HG03025 (cell line): ENCODE results near the gene PHACTR4.
"Not testable (repeated sequence)": the region's sequence is repeated elsewhere in the genome, so short reads cannot be mapped to it uniquely, and the experiment has no call there.

Experiments
- ATAC-seq: cut with Tn5 transposase; IDR thresholded peaks from one replicate; pipeline ENCODE4 v1.9.1; 2021; ENCODE audit warnings: mild to moderate bottlenecking, moderate library complexity; ENCODE audit not compliant: unreplicated experiment, low FRiP score

PHACTR4 gene

DNA sequence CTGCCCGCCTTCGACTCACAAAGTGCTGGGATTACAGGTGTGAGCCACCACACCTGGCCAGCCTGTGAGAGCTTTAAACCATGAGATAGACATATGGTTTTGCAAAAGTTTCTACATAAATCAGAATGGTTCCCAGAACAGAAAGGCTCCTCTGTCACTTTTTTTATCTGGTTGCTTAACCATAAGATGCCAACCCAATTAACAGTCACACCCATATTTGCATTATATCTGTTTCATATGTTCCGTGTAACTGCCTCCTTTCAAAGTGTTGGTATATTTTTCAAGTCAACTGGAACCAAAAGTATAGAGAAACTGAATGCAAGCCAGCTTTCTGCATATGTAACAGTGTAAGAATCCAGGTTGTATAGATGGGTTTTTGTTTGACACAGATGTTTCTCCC is 112.6 kb downstream of the PHACTR4 start:
- no peak for ATAC-seq

DNA sequence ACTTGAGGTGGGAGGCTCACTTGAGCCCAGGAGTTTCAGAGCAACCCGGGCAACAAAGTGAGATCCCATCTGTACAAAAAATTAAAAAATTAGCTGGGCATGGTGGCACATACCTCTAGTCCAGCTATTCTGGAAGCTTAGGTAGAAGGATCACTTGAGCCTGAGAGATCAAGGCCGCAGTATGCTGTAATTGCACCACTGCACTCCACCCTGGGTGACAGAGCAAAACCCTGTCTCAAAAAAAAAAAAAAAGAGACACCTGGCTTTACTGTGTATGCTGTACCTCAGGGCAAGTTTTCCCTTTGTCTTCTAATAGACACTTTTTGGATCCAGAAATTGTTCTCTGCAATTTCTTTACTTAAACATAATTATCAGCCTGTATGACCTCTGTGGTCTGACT is 113.2 kb downstream of the PHACTR4 start:
- ATAC-seq = no peak

DNA sequence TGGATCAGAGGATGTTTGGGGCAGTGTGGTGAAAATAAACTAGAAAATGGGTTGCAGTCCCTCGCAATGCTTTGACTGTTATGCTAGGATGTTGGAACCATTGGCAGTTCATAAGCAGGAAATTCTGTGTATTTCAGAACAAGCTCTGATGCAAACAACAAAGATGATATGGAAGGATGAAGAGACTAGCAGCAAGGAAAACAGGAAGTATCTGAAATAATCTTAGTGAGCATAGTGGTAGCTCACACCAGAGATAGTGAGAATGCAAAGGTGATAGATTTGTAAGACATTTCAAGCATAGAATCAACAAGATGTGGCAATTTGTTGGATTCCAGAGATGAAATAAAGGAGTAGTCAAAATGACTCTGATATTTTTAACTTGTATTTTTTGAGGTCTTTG is 125.2 kb downstream of the PHACTR4 start:
- ATAC-seq = no peak

DNA sequence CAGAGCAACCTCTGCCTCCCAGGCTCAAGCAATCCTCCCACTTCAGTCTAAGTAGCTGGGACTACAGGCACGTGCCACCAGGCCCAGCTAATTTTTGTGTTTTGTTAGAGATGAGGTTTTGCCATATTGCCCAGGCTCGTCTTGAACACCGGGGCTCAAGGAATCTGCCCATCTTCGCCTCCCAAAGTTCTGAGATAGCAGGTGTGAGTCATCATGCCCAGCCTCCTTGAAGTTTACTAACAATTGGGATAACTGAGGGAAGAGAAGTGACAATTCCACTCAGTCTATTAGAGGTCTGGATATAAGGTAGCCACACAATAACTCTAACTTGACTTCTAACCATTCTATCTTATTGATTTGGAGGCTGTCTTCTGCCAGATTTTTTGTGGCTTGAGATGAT is 130.0 kb downstream of the PHACTR4 start:
- no peak for ATAC-seq

- ATAC-seq = no peak
These were observed 132.4 kb downstream of the PHACTR4 start for GRCh38 chr1:28501925-28502324.

DNA sequence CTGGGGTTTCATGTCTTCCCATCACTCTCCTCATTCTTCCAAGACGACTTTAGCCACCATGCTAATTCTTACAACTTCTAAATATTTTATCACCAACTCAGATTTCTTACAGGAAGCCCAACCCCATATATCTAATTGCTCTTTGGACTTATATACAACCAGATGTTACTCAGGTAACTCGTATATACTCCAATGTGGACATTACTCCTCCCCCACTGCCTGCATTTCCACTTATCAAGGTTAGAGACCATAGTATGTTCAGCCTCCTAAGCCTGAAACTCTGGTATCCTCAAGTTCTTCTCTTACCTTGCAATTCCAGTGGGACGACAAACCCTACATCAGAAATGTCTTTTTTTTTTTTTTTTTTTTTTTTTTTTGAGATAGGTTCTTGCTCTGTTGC is 133.6 kb downstream of the PHACTR4 start:
- no peak for ATAC-seq

DNA sequence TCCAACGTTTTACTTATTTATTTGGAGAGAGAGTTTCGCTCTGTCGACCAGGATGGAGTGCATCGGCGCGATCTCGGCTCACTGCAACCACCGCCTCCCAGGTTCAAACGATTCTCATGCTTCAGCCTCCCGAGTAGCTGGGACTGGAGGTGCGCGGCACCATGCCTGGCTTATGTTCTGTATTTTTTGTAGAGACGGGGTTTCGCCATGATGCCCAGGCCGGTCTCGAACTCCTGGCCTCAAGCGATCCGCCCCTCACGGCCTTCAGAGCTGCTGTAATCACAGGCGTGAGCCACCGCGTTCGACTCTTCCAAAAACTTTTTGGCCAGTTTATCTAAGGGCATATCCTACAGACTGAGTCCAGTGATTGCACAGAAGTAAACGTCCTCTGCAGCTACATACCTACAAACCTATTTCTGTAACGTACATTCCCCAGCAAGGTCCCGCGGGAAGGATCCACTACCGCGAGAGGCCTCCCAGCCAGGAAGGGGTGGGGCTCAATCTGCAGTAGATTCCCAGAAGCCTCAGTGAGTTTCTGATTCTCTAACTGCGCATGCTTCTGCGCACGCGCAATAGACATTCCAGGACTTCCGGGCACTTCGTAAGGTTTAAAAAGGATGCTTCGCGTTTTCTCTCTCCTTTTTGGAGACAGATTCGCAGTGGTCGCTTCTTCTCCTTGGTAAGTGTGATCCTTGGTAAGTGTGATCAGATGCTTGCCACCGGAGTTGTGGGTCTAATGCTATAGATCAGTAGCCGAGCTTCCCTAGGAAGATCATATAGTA is 136.1 kb downstream of the PHACTR4 start, which contains the start of gene RCC1:
TSS of gene RCC1 (plus strand) at position 638 of the 782 bp plus-strand sequence. CDS start 23,824 bp downstream, outside the sequence.
- peak; percentile 68 for ATAC-seq

GRCh38 chr1:28506907-28507246 is 137.3 kb downstream of the PHACTR4 start:
- ATAC-seq = no peak

- no peak for ATAC-seq
These were observed 137.7 kb downstream of the PHACTR4 start for GRCh38 chr1:28507247-28507645.

DNA sequence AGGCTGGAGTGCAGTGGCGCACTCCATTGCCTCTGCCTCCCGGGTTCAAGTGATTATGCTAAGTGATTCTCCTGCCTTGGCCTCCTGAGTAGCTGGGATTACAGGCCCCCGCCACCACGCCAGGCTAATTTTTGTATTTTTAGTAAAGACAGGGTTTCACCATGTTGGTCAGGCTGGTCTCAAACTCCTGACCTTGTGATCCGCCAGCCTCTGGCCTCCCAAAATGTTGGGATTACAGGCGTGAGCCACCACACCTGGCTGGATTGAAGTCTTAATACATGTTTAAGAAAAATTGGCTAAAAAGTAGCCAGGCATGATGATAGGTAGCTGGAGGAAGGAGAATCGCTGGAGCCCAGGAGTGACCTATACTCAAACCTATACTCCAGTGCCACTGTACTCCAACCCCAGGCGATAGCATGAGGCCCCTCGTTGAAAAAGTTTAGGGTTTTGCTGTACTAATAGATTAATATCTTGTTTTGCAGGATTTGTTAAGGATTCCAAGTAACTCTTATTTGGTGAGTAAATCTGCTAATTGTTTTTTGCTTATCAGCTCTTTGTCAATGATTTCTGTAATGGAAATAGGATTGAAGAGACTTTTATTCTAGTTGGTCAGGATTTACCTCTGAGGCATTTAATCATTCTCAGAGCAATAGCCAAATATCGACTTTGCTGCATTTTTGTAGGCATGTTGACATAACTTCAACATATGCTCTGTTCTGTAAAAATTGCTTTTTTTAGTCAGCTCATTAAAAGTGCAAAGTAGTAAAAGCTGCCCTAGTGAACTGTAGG is 138.3 kb downstream of the PHACTR4 start:
- no peak for ATAC-seq

DNA sequence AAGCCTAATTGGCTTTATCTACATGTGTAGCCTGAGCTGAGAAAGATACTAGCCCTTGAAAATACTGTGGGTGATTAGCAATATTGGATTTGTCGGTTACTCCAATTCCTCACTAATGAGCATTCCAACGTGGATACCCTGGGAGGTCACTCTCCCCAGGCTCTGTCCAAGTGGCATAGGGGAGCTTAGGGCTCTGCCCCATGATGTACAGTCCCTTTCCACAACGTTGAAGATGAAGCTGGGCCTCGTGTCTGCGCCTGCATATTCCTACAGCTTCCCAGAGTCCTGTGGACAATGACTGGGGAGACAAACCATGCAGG is 138.9 kb downstream of the PHACTR4 start:
- no peak for ATAC-seq

GRCh38 chr1:28509705-28510272 is 140.2 kb downstream of the PHACTR4 start:
- ATAC-seq = no peak

DNA sequence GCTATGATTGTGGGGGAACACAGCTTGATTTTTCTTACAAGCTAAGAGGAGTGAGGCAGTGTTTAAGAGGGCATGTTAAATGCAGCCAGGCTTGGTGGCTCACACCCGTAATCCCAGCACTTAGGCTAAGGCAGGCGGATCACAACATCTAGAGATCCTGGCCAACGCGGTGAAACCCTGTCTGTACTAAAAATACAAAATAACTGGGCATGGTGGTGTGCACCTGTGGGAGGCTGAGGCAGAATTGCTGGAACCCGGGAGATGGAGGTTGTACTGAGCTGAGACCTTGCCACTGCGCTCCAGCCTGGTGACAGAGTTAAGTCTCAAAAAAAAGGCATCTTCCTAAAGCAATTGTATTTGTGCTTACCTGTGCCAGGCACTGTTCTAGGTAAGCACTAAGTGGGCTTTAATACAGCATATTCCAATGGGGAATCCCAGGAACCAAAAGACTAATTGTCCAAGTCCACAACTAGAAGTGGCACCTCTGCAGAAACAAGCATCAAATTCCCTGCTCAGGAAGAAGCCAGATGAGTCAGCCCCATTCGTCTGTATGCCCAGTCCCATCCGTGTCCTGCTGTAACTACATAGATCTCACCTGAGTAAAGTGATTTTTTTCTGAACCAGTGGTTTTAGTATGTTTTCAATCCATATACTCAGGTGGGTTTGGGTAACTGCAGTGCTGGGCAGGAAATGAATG is 140.9 kb downstream of the PHACTR4 start:
- no peak for ATAC-seq

- no peak for ATAC-seq
These were observed 141.5 kb downstream of the PHACTR4 start for GRCh38 chr1:28510970-28511440.

DNA sequence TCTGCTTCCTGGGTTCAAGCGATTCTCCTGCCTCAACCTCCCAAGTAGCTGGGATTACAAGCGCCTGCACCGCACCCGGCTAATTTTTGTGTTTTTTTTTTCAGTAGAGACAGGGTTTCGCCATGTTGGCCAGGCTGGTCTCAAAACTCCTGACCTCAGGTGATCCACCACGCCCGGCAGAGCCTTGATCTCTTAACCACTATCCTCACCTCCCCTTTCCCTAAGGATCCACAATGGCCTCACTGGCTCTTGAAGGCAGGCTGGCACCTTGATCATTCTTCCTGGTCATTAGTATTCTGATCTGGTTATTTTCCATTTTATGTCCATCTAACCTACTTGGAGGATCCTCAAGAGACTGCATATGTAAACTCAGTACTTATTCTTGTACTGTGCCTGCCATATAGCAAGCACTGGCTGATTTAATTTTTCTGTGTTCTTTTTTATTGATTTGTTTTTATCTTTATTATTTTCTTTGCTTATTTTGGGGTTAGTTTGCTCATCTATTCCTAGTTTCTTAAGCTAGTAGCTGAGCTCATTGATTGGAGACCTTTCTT is 142.6 kb downstream of the PHACTR4 start:
- ATAC-seq = no peak

DNA sequence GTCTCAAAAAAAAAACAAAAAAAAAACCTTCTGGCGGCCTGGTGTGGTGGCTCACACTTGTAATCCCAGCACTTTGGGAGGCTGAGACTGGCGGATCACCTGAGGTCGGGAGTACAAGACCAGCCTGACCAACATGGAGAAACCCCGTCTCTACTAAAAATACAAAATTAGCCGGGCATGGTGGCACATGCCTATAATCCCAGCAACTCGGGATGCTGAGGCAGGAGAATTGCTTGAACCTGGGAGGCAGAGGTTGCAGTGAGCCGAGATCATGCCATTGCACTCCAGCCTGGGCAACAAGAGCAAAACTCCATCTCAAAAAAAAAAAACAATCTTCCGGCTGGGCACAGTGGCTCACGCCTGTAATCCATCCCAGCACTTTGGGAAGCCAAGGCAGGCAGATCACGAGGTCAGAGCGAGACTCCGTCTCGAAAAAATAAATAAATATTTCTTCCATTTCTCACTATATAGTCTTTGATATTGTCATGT is 144.9 kb downstream of the PHACTR4 start:
- ATAC-seq = not testable (repeated sequence)

GRCh38 chr1:28516518-28516956 is 147.0 kb downstream of the PHACTR4 start:
- ATAC-seq = no peak

GRCh38 chr1:28517649-28517999 is 148.1 kb downstream of the PHACTR4 start:
- ATAC-seq = no peak

- peak; percentile 74 for ATAC-seq
These were observed 148.6 kb downstream of the PHACTR4 start for GRCh38 chr1:28518000-28518744.
